Neural progenitor cell (in vitro differentiated cells): ENCODE measurements around the gene FAM174C. TPM values are rescaled to one million over a fixed set of nuclear protein-coding genes. Genes with fewer than 3 reads are reported as not detected.

Experiments
- DNase-seq: peaks from one replicate; pipeline ENCODE4 v3.0.0-alpha.2; 2016; ENCODE audit warnings: low spot score
- H2AFZ ChIP-seq: fragments of 200-600 bp; sonication (generic); replicated peaks from 2 replicates; pipeline ENCODE4 v1.6.1; 2016; ENCODE audit warnings: antibody characterized with exemption
- H3F3A ChIP-seq: fragments of 200-600 bp; sonication (generic); 2 replicates; pipeline ENCODE4 v1.6.1; 2016; ENCODE audit warnings: antibody characterized with exemption, low read depth
- H3K27ac ChIP-seq: fragments of 200-600 bp; sonication (generic); 2 replicates; pipeline ENCODE4 v1.5.1; 2016; ENCODE audit warnings: mild to moderate bottlenecking
- H3K27me3 ChIP-seq: fragments of 200-600 bp; sonication (generic); 2 replicates; pipeline ENCODE4 v1.6.1; 2016; ENCODE audit warnings: mild to moderate bottlenecking, moderate library complexity
- H3K36me3 ChIP-seq: fragments of 200-600 bp; sonication (generic); 2 replicates; pipeline ENCODE4 v1.5.1; 2016
- H3K4me1 ChIP-seq: fragments of 200-600 bp; sonication (generic); 2 replicates; pipeline ENCODE4 v1.6.1; 2016; ENCODE audit warnings: mixed run types
- H3K4me2 ChIP-seq: fragments of 200-600 bp; sonication (generic); 2 replicates; pipeline ENCODE4 v1.6.1; 2016
- H3K4me3 ChIP-seq: fragments of 200-600 bp; sonication (generic); 2 replicates; pipeline ENCODE4 v1.5.1; 2016
- H3K79me2 ChIP-seq: fragments of 200-600 bp; sonication (generic); 2 replicates; pipeline ENCODE4 v1.6.1; 2016; ENCODE audit warnings: low read depth
- H3K9ac ChIP-seq: fragments of 200-600 bp; sonication (generic); 2 replicates; pipeline ENCODE4 v1.6.1; 2016
- H3K9me3 ChIP-seq: fragments of 200-600 bp; sonication (generic); 2 replicates; pipeline ENCODE4 v1.5.1; 2016; ENCODE audit warnings: low read depth
- H4K20me1 ChIP-seq: fragments of 200-600 bp; sonication (generic); 2 replicates; pipeline ENCODE4 v1.6.1; 2016; ENCODE audit warnings: low read depth
- H3K27ac Mint-ChIP-seq: 3 replicates; pipeline ENCODE4 v1.8.0; 2021; ENCODE audit warnings: mixed read lengths
- H3K27me3 Mint-ChIP-seq: 2 replicates; pipeline ENCODE4 v1.8.0; 2022; ENCODE audit warnings: low read depth, mild to moderate bottlenecking, inconsistent platforms, moderate library complexity, mixed read lengths; ENCODE audit not compliant: insufficient read depth
- H3K36me3 Mint-ChIP-seq: 3 replicates; pipeline ENCODE4 v1.8.0; 2021; ENCODE audit warnings: mixed read lengths
- H3K4me1 Mint-ChIP-seq: 3 replicates; pipeline ENCODE4 v1.8.0; 2021; ENCODE audit warnings: mixed read lengths
- H3K4me3 Mint-ChIP-seq: 3 replicates; pipeline ENCODE4 v1.8.0; 2021; ENCODE audit warnings: mild to moderate bottlenecking, moderate library complexity, mixed read lengths
- H3K9me3 Mint-ChIP-seq: 3 replicates; pipeline ENCODE4 v1.8.0; 2020; ENCODE audit warnings: mixed read lengths
- CTCF ChIP-seq: fragments of 200-600 bp; sonication (generic); IDR thresholded peaks from 2 replicates; pipeline ENCODE4 v1.5.1; 2017; ENCODE audit warnings: antibody characterized with exemption, mild to moderate bottlenecking
- EZH2 ChIP-seq: fragments of 200-600 bp; sonication (generic); IDR thresholded peaks from 2 replicates; pipeline ENCODE4 v1.6.1; 2017; ENCODE audit warnings: antibody characterized with exemption, mild to moderate bottlenecking, moderate library complexity
- EZH2phosphoT487 ChIP-seq: fragments of 200-600 bp; sonication (generic); IDR thresholded peaks from 2 replicates; pipeline ENCODE4 v1.6.1; 2017; ENCODE audit warnings: antibody characterized with exemption
- total RNA-seq: library from RNA; depleted of rRNA; stranded (reverse); fragments of >200 nt; gene quantifications from 2 replicates; pipeline ENCODE4 v1.2.3, GENCODE V29; 2015; ENCODE audit warnings: low replicate concordance

The FAM174C gene
- total RNA-seq, 1 donor from 2014 or later, result 4.8 TPM

GRCh38 chr19:1239420-1239795, 35.9 kb upstream of the FAM174C start:
- H3K27ac ChIP-seq, result no peak overlapping the region
- TF ChIP-seq CTCF, result no peak
- TF ChIP-seq EZH2, result no peak
- TF ChIP-seq EZH2phosphoT487, result no peak
- H3K4me1 ChIP-seq, result peaks cover 13% of the 10 kb centered on the region

GRCh38 chr19:1239796-1240737, 35.3 kb upstream of the FAM174C start:
- H3K4me1 ChIP-seq, result peaks cover 17% of the 10 kb centered on the region
- H3K4me2 ChIP-seq, result peak overlapping the region; percentile 97
- H3K9me3 ChIP-seq, result no peaks in the 10 kb centered on the region
- no peaks in the 10 kb centered on the region for H3K36me3 ChIP-seq
- peak; percentile 79 for TF ChIP-seq CTCF
- TF ChIP-seq EZH2phosphoT487, result no peak
- no peak for TF ChIP-seq EZH2
- H4K20me1 ChIP-seq, result peaks cover 20% of the 10 kb centered on the region
- no peak overlapping the region for H3K27ac ChIP-seq
- Mint-ChIP-seq H3K27ac (no peak overlapping the region), H3K4me3 (peak overlapping the region; percentile 89), H3K4me1 (peaks cover 33% of the 10 kb centered on the region), H3K27me3 (peaks cover 10% of the 10 kb centered on the region), H3K9me3 (no peaks in the 10 kb centered on the region), H3K36me3 (no peaks in the 10 kb centered on the region)
- peak; percentile 97 for DNase-seq
- no peak overlapping the region for H3K9ac ChIP-seq
- peak overlapping the region; percentile 65 for H2AFZ ChIP-seq
- peaks cover 20% of the 10 kb centered on the region for H3K79me2 ChIP-seq
- peaks cover 7% of the 10 kb centered on the region for H3K27me3 ChIP-seq
- H3K4me3 ChIP-seq, result peak overlapping the region; percentile 52
- H3F3A ChIP-seq, result peaks cover 39% of the 10 kb centered on the region

More at GRCh38 chr19:1239420-1239795, 35.9 kb upstream of the FAM174C start:
- Mint-ChIP-seq H3K4me1 (peaks cover 29% of the 10 kb centered on the region), H3K36me3 (no peaks in the 10 kb centered on the region), H3K9me3 (no peaks in the 10 kb centered on the region), H3K27ac (no peak overlapping the region), H3K27me3 (peaks cover 10% of the 10 kb centered on the region), H3K4me3 (peak overlapping the region; percentile 89)
- Histone ChIP-seq H3K79me2 (peaks cover 20% of the 10 kb centered on the region), H3K27me3 (peaks cover 7% of the 10 kb centered on the region), H4K20me1 (peaks cover 14% of the 10 kb centered on the region), H3K4me2 (peak overlapping the region; percentile 97), H3K4me3 (peak overlapping the region; percentile 52), H2AFZ (no peak overlapping the region), H3F3A (peaks cover 34% of the 10 kb centered on the region), H3K36me3 (no peaks in the 10 kb centered on the region), H3K9ac (no peak overlapping the region), H3K9me3 (no peaks in the 10 kb centered on the region)
- DNase-seq, result peak; percentile 26

- Histone ChIP-seq H3K79me2 (peaks cover 13% of the 10 kb centered on the region), H4K20me1 (peaks cover 23% of the 10 kb centered on the region), H3K27me3 (peaks cover 7% of the 10 kb centered on the region), H2AFZ (no peak overlapping the region), H3K4me3 (no peak overlapping the region), H3K9ac (no peak overlapping the region), H3K4me1 (peaks cover 17% of the 10 kb centered on the region), H3K9me3 (no peaks in the 10 kb centered on the region), H3K36me3 (no peaks in the 10 kb centered on the region), H3K27ac (no peak overlapping the region), H3K4me2 (peak overlapping the region; percentile 97), H3F3A (peaks cover 41% of the 10 kb centered on the region)
- peak overlapping the region; percentile 87 for H3K4me3 Mint-ChIP-seq
- H3K9me3 Mint-ChIP-seq, result no peaks in the 10 kb centered on the region
- no peak overlapping the region for H3K27ac Mint-ChIP-seq
- no peaks in the 10 kb centered on the region for H3K36me3 Mint-ChIP-seq
- H3K27me3 Mint-ChIP-seq, result peaks cover 10% of the 10 kb centered on the region
- TF ChIP-seq EZH2, result no peak
- no peak for TF ChIP-seq EZH2phosphoT487
- no peak for TF ChIP-seq CTCF
- H3K4me1 Mint-ChIP-seq, result peaks cover 33% of the 10 kb centered on the region
- no peak for DNase-seq
These were observed 34.4 kb upstream of the FAM174C start for GRCh38 chr19:1240925-1241324.
